ENCODE results near the gene SLC26A2. TPM values are rescaled to one million over a fixed set of nuclear protein-coding genes. Genes with fewer than 3 reads are reported as not detected.

The SLC26A2 gene
- total and polyA plus RNA-seq, 2 experiments from 2014 or later, result 45.7 to 160 TPM

DNA sequence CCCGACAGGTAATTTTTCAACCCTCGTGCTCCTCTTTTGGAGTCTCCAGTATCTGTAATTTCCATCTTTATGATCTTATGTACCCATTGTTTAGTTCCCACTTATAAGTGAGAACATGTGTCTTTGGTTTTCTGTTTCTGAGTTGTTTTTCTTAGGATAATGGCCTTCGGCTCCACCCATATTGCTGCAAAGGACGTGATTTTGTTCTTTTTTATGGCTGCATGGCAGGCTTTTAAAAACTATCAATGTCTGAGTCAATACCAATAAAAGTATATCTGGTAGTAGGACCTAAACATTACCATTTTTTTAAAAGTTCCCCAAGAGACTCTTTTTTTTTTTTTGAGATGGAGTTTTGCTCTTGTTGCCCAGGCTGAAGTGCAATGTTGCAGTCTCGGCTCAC lies 3.9 kb upstream of the SLC26A2 start:
- H2AFZ ChIP-seq, result no peak overlapping the region
- no peak overlapping the region for H3K4me2 ChIP-seq
- DNase-seq (ENCODE audit: low spot score), result no peak
- H3K79me2 ChIP-seq, result peaks cover 9% of the 10 kb centered on the region
- TF ChIP-seq EZH2phosphoT487 (IDR thresholded peaks at IDR 0.05; ENCODE audit: low read depth, severe bottlenecking, unreplicated experiment) (no peak), EZH2 (IDR thresholded peaks at IDR 0.05; ENCODE audit: borderline replicate concordance) (no peak)
- TF ChIP-seq, protein P1, sequence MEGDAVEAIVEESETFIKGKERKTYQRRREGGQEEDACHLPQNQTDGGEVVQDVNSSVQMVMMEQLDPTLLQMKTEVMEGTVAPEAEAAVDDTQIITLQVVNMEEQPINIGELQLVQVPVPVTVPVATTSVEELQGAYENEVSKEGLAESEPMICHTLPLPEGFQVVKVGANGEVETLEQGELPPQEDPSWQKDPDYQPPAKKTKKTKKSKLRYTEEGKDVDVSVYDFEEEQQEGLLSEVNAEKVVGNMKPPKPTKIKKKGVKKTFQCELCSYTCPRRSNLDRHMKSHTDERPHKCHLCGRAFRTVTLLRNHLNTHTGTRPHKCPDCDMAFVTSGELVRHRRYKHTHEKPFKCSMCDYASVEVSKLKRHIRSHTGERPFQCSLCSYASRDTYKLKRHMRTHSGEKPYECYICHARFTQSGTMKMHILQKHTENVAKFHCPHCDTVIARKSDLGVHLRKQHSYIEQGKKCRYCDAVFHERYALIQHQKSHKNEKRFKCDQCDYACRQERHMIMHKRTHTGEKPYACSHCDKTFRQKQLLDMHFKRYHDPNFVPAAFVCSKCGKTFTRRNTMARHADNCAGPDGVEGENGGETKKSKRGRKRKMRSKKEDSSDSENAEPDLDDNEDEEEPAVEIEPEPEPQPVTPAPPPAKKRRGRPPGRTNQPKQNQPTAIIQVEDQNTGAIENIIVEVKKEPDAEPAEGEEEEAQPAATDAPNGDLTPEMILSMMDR (IDR thresholded peaks at IDR 0.05; ENCODE audit: poor library complexity), result no peak
- no peak overlapping the region for H3K4me3 ChIP-seq
- no peaks in the 10 kb centered on the region for H4K20me1 ChIP-seq (ENCODE audit: insufficient read depth, poor library complexity, severe bottlenecking)
- H3K27me3 ChIP-seq, result no peaks in the 10 kb centered on the region
- H3K27ac ChIP-seq, result peak overlapping the region; percentile 71
- H3K9me2 ChIP-seq (replicated peaks; ENCODE audit: insufficient read depth), result no peaks in the 10 kb centered on the region
- no peaks in the 10 kb centered on the region for H3K9me3 ChIP-seq (ENCODE audit: low read depth)
- H3K4me1 ChIP-seq (ENCODE audit: insufficient read depth), result peaks cover 9% of the 10 kb centered on the region
- 53% methylated on average over 5 of the region's 5 CpGs for WGBS (ENCODE audit: low lambda C conversion rate, missing lambda C conversion rate)
- no peaks in the 10 kb centered on the region for H3K36me3 ChIP-seq (replicated peaks; ENCODE audit: insufficient read depth, low read depth)

DNA sequence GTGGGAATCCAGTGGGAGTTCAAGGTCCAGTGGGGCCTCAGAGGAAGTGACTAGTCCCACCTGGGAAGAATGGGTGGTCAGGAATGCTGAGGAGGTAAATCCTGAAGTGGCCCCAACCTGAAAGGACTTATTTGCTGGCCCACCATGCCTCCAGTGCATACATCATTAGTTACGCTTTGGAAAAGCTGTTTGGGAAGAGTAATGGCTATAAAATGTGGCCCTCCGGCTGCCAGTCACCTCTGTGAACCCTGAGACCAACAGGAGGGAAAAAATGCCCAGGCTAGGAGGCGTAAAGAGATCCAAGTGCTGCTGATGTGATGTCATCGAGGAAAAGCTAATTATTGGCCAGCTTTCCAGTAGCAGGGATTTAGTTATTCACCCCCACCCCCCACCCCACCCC lies 2.7 kb upstream of the SLC26A2 start:
- Histone ChIP-seq H3K79me2 (peaks cover 18% of the 10 kb centered on the region), H3K4me2 (no peak overlapping the region), H4K20me1 (ENCODE audit: insufficient read depth, poor library complexity, severe bottlenecking) (no peaks in the 10 kb centered on the region), H3K9me2 (replicated peaks; ENCODE audit: insufficient read depth) (no peaks in the 10 kb centered on the region), H3K27ac (peak overlapping the region; percentile 71), H3K9me3 (ENCODE audit: low read depth) (no peaks in the 10 kb centered on the region), H3K4me3 (no peak overlapping the region), H3K27me3 (no peaks in the 10 kb centered on the region), H3K4me1 (ENCODE audit: insufficient read depth) (peaks cover 9% of the 10 kb centered on the region), H3K36me3 (replicated peaks; ENCODE audit: insufficient read depth, low read depth) (no peaks in the 10 kb centered on the region), H2AFZ (no peak overlapping the region)
- DNase-seq (ENCODE audit: low spot score), result peak; percentile 59
- TF ChIP-seq EZH2phosphoT487 (IDR thresholded peaks at IDR 0.05; ENCODE audit: low read depth, severe bottlenecking, unreplicated experiment), result no peak
- WGBS (ENCODE audit: low lambda C conversion rate, missing lambda C conversion rate), result 72% methylated on average over 4 of the region's 4 CpGs

DNA sequence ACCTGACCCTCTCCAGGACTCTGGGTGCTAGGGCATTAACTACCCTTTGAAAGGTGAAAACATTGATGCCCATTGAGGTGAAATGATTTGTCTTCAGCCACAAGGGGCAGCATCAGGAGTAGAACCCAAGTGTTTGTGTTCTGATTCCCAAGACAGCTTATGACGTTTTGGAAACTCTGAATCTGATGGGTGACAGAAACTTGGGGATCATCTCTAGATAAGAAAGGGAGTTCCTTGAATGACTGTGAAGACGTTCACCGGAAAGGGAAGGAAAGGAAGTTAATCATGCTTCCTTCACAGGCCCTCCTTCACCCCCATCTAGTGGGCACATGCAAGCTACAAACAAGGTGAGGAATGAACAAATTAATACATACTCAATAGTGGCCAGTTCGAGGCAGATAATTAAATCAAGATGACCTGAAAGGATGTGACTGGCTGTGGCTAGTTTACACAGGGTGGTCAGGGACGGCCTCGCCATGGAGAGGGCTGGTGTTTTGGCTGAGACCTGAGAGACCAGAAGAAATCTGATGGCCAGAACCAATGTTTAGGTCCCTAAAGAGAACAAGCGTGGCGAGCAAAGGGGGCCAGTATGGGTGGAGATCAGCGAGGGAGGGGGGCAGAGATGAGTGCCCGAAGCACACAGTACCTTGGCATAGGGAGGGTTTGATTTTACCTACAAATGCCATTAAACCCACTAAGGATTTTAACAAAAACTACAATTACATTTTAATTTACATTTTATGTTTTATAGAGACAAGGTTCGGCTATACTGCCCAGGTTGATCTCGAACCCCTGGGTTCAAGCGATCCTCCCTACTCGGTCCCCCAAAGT lies 937 bp upstream of the SLC26A2 start:
- Histone ChIP-seq H3K4me3 (peak overlapping the region; percentile 14), H2AFZ (peak overlapping the region; percentile 22)
- DNase-seq (ENCODE audit: low spot score), result peak; percentile 73

DNA sequence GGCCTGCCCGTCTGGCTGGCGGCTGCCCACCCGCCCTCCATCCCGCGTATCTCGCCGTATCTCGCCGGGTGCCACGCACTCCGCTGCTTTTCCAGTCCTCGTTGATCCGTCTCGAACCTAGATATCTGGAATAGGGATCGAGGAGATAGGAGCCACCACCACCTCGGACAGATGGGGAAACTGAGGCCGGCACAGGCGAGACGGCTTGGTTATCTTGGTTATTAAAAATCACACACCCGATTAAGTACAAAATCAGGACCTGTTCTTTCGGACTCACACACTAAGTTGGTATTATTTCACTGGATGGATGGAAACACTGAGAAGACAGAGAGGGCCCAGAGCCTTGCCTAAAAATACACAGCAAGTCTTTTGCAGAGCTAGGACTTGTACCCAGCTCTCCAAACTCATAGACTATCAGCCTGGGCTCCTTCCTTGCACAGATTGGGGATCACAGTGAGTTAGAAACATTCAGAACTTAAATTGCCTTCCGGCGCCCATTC lies 678 bp downstream of the SLC26A2 start:
- Histone ChIP-seq H3K27me3 (no peaks in the 10 kb centered on the region), H3K27ac (peak overlapping the region; percentile 78), H3K4me2 (peak overlapping the region; percentile 92), H3K9me3 (ENCODE audit: low read depth) (no peaks in the 10 kb centered on the region), H3K79me2 (peaks cover 51% of the 10 kb centered on the region), H3K9me2 (replicated peaks; ENCODE audit: insufficient read depth) (no peaks in the 10 kb centered on the region), H3K4me1 (ENCODE audit: insufficient read depth) (peaks cover 17% of the 10 kb centered on the region), H3K36me3 (replicated peaks; ENCODE audit: insufficient read depth, low read depth) (no peaks in the 10 kb centered on the region), H3K4me3 (peak overlapping the region; percentile 48), H4K20me1 (ENCODE audit: insufficient read depth, poor library complexity, severe bottlenecking) (peaks cover 6% of the 10 kb centered on the region), H2AFZ (peak overlapping the region; percentile 22)
- DNase-seq (ENCODE audit: low spot score), result no peak
- WGBS (ENCODE audit: low lambda C conversion rate, missing lambda C conversion rate), result 15% methylated on average over 19 of the region's 23 CpGs
- TF ChIP-seq EZH2phosphoT487 (IDR thresholded peaks at IDR 0.05; ENCODE audit: low read depth, severe bottlenecking, unreplicated experiment) (no peak), EZH2 (IDR thresholded peaks at IDR 0.05; ENCODE audit: borderline replicate concordance) (no peak)
- TF ChIP-seq, protein P1 (IDR thresholded peaks at IDR 0.05; ENCODE audit: poor library complexity), result no peak

More for the DNA sequence above, 937 bp upstream of the SLC26A2 start:
- Histone ChIP-seq H3K4me1 (ENCODE audit: insufficient read depth) (peaks cover 9% of the 10 kb centered on the region), H3K79me2 (peaks cover 35% of the 10 kb centered on the region), H3K4me2 (peak overlapping the region; percentile 74), H3K36me3 (replicated peaks; ENCODE audit: insufficient read depth, low read depth) (no peaks in the 10 kb centered on the region), H3K9me3 (ENCODE audit: low read depth) (no peaks in the 10 kb centered on the region), H3K9me2 (replicated peaks; ENCODE audit: insufficient read depth) (no peaks in the 10 kb centered on the region), H3K27ac (peak overlapping the region; percentile 96), H3K27me3 (no peaks in the 10 kb centered on the region), H4K20me1 (ENCODE audit: insufficient read depth, poor library complexity, severe bottlenecking) (no peaks in the 10 kb centered on the region)
- TF ChIP-seq, protein P1 (IDR thresholded peaks at IDR 0.05; ENCODE audit: poor library complexity), result peak; percentile 55
- TF ChIP-seq EZH2phosphoT487 (IDR thresholded peaks at IDR 0.05; ENCODE audit: low read depth, severe bottlenecking, unreplicated experiment), result no peak
- 42% methylated on average over 14 of the region's 14 CpGs for WGBS (ENCODE audit: low lambda C conversion rate, missing lambda C conversion rate)
